ENCODE data around the gene HSPG2. TPM values are rescaled to one million over a fixed set of nuclear protein-coding genes. Genes with fewer than 3 reads are reported as not detected.

HSPG2 gene
- total RNA-seq, 1 experiment from 2014 or later = 35.1 TPM

DNA sequence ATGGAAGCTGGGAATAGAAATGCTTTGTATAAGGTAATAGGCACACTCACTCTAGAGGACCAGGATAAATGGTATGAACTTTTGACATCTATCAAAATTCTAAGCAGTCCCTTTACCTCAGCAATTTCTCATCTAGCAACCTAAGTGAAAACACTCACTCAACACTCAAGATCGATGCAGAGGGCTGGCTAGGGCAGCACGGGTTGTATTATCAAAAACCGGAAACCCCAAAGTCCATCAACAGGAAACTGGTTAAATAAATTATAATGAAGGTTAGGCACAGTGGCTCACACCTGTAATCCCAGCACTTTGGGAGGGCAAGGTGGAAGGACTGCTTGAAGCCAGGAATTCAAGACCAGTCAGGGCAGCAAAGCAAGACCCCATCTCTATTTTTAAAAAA lies 163.5 kb downstream of the HSPG2 start:
- POLR2A ChIA-PET (ENCODE audit: unreplicated experiment) = interaction anchor here (0.6 kb wide), 1 partner anchor 101 kb away, joined by 3 read pairs; no protein-coding TSS in a partner anchor

More for the DNA sequence above, 163.5 kb downstream of the HSPG2 start:
- Histone ChIP-seq H4K20me1 (ENCODE audit: low read length) (peaks cover 29% of the 10 kb centered on the region), H3K4me3 (ENCODE audit: low read length) (no peak overlapping the region), H3K9me2 (replicated peaks; ENCODE audit: low read length) (no peaks in the 10 kb centered on the region), H3K9ac (ENCODE audit: low read length) (no peak overlapping the region), H3K27me3 (ENCODE audit: low read length) (no peaks in the 10 kb centered on the region), H3K27ac (ENCODE audit: low read length) (no peak overlapping the region), H3K36me3 (ENCODE audit: low read depth, low read length) (no peaks in the 10 kb centered on the region), H3F3A (ENCODE audit: low read length, unreplicated experiment) (no peaks in the 10 kb centered on the region), H2AFZ (ENCODE audit: low read length) (no peak overlapping the region), H3K4me2 (ENCODE audit: low read length) (no peak overlapping the region), H3K79me2 (ENCODE audit: low read length) (peaks cover 99% of the 10 kb centered on the region), H3K4me1 (ENCODE audit: insufficient read depth, low read length) (peaks cover 21% of the 10 kb centered on the region; the same call in 1 of the 2 replicates), H3K9me3 (ENCODE audit: low read length) (no peaks in the 10 kb centered on the region)
- TF ChIP-seq, protein P1, sequence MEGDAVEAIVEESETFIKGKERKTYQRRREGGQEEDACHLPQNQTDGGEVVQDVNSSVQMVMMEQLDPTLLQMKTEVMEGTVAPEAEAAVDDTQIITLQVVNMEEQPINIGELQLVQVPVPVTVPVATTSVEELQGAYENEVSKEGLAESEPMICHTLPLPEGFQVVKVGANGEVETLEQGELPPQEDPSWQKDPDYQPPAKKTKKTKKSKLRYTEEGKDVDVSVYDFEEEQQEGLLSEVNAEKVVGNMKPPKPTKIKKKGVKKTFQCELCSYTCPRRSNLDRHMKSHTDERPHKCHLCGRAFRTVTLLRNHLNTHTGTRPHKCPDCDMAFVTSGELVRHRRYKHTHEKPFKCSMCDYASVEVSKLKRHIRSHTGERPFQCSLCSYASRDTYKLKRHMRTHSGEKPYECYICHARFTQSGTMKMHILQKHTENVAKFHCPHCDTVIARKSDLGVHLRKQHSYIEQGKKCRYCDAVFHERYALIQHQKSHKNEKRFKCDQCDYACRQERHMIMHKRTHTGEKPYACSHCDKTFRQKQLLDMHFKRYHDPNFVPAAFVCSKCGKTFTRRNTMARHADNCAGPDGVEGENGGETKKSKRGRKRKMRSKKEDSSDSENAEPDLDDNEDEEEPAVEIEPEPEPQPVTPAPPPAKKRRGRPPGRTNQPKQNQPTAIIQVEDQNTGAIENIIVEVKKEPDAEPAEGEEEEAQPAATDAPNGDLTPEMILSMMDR (conservative IDR thresholded peaks at IDR 0.05; ENCODE audit: low read depth, low read length) = no peak
- TF ChIP-seq EZH2phosphoT487 (IDR thresholded peaks at IDR 0.05; ENCODE audit: borderline replicate concordance, low read length) (no peak), EZH2 (IDR thresholded peaks at IDR 0.05; ENCODE audit: low read length, unreplicated experiment) (no peak)
- CTCF ChIA-PET = no interaction called here
- no peak for ATAC-seq
- BruUV-seq (replicated peaks) = no TSS peak
- intact Hi-C loops (cut with micrococcal nuclease) = no loop called here
- DNase-seq = no peak

Other genes with a start within 250 kb of the HSPG2 start
- gene USP48, start 154.2 kb downstream of the HSPG2 start, total RNA-seq (2014; rRNA removed) = 33.3 and 34.2 TPM in 2 replicates
- gene LDLRAD2, start 125.0 kb downstream of the HSPG2 start, total RNA-seq (2014; rRNA removed) = not detected in 2 replicates
- gene CELA3B, start 39.7 kb upstream of the HSPG2 start, total RNA-seq (2014; rRNA removed) = not detected in 2 replicates
- gene CELA3A, start 64.3 kb upstream of the HSPG2 start, total RNA-seq (2014; rRNA removed) = not detected in 2 replicates
- 212 and 245 TPM in 2 replicates for gene CDC42, start 115.4 kb upstream of the HSPG2 start, total RNA-seq (2014; rRNA removed)
- 0.51 and 1.4 TPM in 2 replicates for gene WNT4, start 205.8 kb upstream of the HSPG2 start, total RNA-seq (2014; rRNA removed)

All from PC-3 (cell line).